T-helper 2 cell treated with Interferon-gamma antibody and Interleukin-4, amounts not matched to agents 100 ng/mL and 5 ng/mL, for 36 hours (primary cell): ENCODE results near the gene IKZF1. TPM values are rescaled to one million over a fixed set of nuclear protein-coding genes. Genes with fewer than 3 reads are reported as not detected.

Source experiments
- intact Hi-C: fragments of 100-400 bp; cut with micrococcal nuclease; formaldehyde crosslinking; loops from one replicate; pipeline ENCODE4 v1.15.1; 2023
- total RNA-seq: library from RNA; stranded (reverse); gene quantifications from 2 replicates; pipeline ENCODE4 v1.2.3, GENCODE V29; 2022

IKZF1 gene
- total RNA-seq, 1 donor from 2014 or later, result 486 TPM

GRCh38 chr7:50397320-50397970, 92.9 kb downstream of the IKZF1 start:
- intact Hi-C loops, result loop anchor here (2.0 to 5.0 kb wide), 3 partner anchors 17 to 53 kb away; partner anchors contain the start of gene FIGNL1

GRCh38 chr7:50397971-50398324, 93.4 kb downstream of the IKZF1 start:
- intact Hi-C loops, result loop anchor here (2.0 to 5.0 kb wide), 3 partner anchors 17 to 53 kb away; partner anchors contain the start of gene FIGNL1

DNA sequence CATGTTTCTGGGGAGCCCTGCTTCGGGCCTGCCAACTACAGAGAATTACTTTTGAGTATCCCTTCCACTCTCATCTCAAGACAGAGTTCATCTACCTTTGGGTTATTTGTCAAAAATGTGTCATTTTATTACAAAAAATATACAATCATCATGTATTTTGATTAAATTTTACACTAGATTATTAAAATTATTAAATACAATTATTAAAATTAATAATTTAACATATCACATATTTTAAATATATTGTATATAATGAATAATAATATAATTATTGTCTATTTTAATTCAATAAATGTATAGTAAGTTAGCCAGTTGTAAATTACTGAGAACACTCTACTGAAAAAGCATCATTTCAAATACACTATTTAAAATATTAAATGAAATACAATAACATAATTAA, 94.7 kb downstream of the IKZF1 start:
- intact Hi-C loops, result loop anchor here (5.0 kb wide), 1 partner anchor 37 kb away; no protein-coding TSS in a partner anchor

- intact Hi-C loops, result loop anchor here (5.0 kb wide), 1 partner anchor 37 kb away; no protein-coding TSS in a partner anchor
Observed at GRCh38 chr7:50399635-50400034, 95.1 kb downstream of the IKZF1 start.

GRCh38 chr7:50400114-50400513, 95.6 kb downstream of the IKZF1 start:
- intact Hi-C loops, result no loop called here

DNA sequence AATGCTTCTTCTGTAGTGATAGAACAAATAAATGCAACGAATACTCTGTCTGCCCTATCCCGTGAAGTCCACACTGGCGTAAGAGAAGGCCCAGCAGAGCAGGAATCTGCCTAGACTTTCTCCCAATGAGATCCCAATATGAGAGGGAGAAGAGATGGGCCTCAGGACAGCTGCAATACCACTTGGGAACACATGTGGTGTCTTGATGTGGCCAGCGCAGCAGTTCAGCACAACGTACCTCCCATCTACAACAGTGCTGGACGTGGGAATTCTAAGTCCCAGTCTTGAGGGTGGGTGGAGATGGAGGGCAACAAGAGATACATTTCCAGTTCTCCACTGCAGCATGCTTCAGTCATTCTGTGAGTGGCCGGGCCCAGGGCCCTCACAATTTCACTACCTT, 99.9 kb downstream of the IKZF1 start:
- intact Hi-C loops, result no loop called here

DNA sequence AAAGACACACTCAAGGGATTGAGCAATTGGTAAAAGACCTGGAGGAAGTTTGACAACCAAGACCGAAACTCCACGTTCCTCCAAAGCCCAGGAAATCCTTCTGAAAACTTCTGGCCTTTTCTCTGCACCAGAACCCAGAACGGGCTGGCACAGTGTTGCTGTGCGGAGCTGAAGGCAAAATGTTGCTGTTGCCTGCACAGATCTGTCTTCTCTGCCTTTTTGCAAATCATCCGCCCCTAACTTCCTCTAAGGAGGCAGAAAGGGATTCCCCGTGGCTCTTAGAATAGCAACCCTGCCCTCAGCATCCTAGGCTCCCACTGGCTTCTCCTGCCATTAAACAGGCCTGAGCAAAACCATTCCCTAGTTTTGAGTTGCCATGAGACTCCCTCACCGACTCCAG, 100.7 kb downstream of the IKZF1 start:
- intact Hi-C loops, result no loop called here

DNA sequence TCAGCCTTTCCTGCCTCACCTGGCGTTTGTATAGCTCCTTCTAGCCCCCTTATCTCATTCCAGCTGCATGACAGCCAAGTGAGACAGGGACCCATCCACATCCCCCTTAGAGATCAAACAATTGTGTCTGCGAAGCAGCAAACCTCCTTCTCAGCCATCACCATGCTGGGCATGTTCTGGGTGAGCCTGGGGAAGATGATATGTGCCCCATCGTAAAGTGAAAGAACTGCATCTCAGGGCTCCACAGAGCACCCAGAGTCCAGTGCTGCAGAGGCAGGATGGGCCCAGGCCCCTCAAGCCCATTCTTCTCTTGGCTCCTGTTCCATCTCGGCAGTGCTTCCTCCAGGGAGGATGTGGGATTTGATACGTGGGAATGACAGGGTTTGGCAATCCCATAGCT, 102.4 kb downstream of the IKZF1 start:
- intact Hi-C loops, result no loop called here

GRCh38 chr7:50409856-50410745, 105.6 kb downstream of the IKZF1 start:
- intact Hi-C loops, result no loop called here

GRCh38 chr7:50411332-50411731, 106.8 kb downstream of the IKZF1 start:
- intact Hi-C loops, result no loop called here

DNA sequence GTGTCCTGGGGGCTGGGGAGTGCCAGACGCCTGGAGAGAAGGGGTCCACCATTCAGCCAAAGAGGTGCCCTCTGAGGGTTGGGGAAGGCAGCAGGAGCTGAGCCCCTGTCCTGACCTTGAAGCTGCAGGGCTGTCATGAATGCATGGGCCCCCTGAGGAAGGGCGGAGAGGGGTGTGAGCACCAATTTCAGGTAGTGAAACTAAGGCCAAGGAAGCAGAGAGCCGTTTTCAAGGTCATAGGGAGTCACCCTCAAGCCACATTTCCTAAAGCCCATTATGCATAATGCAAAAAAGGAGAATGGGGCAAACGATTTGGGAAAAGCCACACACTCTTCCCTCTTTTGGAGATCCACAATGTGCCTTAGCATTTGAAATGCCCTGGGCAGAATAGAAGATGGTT, 108.5 kb downstream of the IKZF1 start:
- intact Hi-C loops, result no loop called here

- intact Hi-C loops, result no loop called here
Observed at GRCh38 chr7:50413561-50413960, 109.0 kb downstream of the IKZF1 start.

- intact Hi-C loops, result loop anchor here (2.0 kb wide), 1 partner anchor 19 kb away; no protein-coding TSS in a partner anchor
Observed at GRCh38 chr7:50415844-50416364, 111.4 kb downstream of the IKZF1 start.

DNA sequence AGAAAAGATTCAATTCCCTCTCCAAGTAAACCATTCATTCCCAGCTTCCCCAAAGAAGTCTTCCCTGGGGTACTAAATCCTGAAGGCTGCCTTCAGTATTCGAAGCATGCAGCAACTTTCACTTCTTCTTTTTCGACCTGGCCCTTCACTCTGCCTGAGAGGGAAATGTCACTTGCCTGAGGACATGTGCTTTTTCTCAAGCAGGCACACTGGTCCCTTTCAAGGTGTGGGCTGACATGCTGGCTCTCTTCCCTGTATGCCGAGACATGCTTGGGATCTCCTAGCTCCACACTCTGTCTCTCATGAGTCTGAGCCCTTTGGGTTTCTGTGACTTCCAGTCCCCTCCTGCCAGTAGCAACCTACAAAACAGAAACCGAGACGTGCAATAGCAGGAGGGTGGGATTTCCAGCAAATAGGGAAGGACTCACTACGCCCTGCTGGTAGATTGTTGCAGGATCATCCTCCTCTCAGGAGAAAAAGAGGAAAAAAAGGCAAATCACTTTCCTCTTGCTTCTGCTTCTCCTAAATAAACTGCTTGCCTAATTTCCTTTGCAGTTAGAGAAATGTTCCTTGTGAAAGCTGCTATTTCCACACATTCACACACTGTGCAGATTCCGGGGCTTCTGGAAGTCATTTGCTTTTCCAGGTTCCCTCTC, 112.1 kb downstream of the IKZF1 start:
- intact Hi-C loops, result no loop called here

- intact Hi-C loops, result loop anchor here (1.0 to 2.0 kb wide), 5 partner anchors 49 to 326 kb away; no protein-coding TSS in a partner anchor
Observed at GRCh38 chr7:50418086-50418515, 113.6 kb downstream of the IKZF1 start.

DNA sequence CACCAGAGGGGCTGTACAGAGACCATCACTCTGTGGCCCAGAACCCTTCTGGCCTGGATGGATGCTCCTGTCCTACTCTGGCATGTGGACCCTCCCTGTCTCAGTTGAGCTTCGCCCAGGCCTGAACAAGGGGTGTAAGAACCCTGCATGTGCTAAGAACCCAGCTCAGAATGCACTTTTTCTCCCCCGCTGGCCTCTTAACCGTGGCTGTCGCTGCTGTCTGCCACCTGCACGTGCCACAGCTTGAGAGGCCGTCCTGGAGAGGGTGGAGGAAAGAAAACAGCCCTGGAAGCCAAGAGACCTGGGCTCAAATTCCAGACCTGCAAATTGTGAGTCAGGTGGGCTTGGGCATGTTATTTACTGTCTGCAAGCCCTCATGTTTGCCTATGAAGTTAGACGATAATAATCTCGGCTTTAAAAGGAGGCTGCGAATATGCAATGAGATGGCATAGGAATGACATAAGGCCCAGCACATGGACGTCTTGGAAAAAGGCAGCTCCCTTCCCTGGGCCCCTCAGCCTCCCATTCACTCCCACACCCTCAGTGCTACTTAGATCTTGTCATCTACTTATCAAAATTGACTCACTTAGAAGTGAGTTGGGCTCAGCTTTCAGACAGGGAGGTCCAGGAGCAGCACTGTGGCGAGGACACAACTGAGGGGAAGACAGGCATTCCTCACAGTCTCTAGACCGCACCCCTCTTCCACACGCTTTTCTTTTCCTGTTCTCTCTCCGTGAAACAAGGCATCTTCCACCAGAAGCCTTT, 114.2 kb downstream of the IKZF1 start:
- intact Hi-C loops, result loop anchor here (1.0 to 2.0 kb wide), 5 partner anchors 50 to 326 kb away; no protein-coding TSS in a partner anchor

DNA sequence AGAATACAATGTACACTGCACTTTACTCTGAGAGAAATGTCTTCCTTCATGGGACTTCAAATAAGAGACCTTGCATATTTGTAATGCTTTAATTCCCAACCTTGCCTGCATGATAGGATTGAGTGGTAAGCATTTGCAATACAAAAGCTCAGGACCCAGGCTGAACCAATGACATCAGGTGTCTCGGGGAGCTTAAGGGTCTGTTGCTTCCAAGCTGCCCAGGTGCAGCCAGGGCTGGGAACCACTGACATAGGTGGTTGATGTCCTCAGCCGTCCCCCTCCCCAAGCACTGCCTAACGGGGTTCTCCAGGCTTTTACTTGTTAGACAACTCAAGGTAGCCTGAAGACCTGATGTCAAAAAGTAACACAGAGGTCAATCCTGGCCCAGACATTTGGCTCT, 116.5 kb downstream of the IKZF1 start:
- intact Hi-C loops, result no loop called here

DNA sequence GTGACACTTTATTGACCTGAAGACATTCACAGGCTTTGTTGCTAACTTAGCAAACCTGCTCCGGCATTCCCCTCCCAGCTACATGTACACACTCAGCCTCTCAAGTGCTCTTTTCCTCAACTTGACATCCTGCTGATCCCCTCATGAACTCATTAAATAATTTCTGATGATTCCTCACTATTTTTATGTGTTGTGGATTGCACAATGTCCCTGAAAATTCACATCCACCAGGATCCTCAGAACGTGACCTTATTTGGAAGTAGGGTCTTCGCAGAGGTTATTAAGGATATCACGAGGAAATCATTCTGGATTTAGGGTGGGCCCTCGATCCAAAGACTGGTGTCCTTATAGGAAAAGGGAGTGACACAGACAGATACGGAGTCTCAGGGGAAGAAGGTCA, 118.3 kb downstream of the IKZF1 start:
- intact Hi-C loops, result no loop called here

- intact Hi-C loops, result no loop called here
Observed at GRCh38 chr7:50423860-50424259, 119.3 kb downstream of the IKZF1 start.

DNA sequence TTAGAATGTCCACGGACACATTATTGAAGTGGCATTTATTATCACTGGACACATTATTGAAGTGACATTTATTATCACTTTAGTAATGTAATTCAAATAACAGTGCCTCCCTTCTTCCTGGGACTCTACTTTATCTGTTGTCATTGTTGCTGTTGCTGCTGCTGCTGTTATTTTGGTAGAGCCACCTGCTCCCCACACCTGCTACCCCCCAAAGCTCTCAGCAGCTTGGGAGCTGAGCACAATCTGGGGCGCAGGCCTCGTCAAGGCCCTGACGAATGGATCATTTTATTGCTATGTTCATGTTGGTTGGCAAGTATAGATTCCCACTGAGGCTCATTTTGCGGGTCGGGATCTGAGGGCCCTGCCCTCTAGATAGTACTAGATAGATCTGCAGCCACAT, 120.8 kb downstream of the IKZF1 start:
- intact Hi-C loops, result no loop called here
